Stimulated activated naive CD8-positive, alpha-beta T cell treated with anti-CD3 and anti-CD28 coated beads, Interleukin-15, Interleukin-2, amounts not matched to agents 100 U/mL and 50 U/mL, for 24 hours (primary cell): Measurements from ENCODE around the gene LCP1.
"Not testable (repeated sequence)": the region's sequence is repeated elsewhere in the genome, so short reads cannot be mapped to it uniquely, and the experiment has no call there.

Source experiments
- ATAC-seq: fragments of 150-1000 bp; cut with Tn5 transposase; one replicate; pipeline ENCODE4 v1.10.0; 2021
- DNase-seq: peaks from one replicate; pipeline ENCODE4 v3.0.0; 2021

LCP1 gene

DNA sequence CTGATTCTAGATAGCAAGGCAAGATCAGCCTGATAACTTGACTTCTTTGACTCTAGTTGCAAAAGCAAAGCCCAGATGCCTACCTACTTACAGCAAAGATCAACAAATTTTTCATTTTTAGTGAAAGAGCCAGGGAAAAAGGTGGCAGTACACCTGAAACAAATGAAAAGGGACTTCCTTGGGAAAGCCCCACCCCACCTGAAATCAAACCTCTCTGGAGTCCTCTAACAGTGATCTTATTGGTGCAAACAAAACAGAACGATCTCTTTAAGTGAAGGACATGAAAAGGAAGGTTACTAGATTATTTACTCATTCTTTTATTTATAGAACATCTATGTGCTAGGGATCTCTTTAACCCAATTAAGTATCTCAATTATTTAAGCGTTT, 507 bp upstream of the LCP1 start:
- no peak for ATAC-seq
- no peak for DNase-seq

DNA sequence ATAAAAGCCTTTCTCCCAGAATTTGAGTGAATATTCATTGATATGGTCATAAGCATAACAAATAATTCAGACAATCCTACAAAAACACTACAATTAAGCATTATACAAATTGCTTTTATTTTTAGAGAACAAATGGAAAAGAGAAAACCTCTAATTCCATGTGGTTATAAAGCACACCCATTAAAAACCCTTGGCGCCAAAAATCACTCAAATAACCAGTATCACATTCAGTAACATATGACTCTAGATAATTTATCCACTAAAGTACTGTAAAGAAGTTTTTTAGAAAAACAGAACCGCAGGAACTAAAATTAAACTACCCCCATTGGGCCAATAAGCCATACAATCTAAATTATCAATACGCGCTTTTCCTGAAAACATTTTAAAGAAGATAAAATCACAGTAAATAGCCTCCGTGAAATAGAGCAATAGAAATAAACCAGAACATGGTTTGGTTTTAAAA, 569 bp downstream of the LCP1 start:
- ATAC-seq (no peak), DNase-seq (no peak)

DNA sequence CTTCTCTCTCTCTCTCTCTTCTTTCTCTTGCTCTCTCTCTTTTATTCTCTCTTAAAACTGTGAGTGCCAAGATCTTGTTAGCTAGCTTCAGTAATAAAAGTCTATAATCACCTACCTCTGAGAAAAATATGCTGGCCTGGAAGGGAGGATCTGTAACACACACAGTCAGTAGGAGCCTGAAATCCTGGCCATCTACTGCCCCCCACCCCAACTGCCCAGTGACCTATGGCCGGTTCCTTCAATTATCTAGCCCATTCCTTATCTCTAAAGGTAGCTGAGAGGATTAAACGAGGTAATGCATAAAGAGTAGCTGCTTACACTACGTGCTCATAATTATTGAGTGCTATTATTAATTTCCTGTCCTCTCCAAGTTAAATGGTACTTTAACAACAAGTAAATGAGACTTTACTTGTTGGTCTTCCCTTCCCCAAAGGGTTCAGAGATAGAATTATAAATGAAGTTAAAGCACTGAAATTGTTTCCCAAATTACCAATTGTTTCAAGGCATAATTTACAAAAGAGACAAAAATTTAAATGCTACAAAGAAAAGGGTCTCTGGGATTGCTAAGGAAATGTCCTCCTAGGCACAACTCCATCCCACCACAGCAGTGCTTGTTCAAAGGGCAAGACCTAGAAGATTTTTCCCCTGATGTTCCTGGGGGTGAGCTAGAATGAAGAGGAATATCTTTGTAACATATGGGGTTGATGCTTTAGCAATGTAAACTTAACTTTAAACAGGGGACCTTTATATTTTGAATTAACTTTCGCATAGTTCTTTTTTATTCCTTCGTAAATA, 1.8 kb downstream of the LCP1 start:
- DNase-seq (no peak), ATAC-seq (no peak)

DNA sequence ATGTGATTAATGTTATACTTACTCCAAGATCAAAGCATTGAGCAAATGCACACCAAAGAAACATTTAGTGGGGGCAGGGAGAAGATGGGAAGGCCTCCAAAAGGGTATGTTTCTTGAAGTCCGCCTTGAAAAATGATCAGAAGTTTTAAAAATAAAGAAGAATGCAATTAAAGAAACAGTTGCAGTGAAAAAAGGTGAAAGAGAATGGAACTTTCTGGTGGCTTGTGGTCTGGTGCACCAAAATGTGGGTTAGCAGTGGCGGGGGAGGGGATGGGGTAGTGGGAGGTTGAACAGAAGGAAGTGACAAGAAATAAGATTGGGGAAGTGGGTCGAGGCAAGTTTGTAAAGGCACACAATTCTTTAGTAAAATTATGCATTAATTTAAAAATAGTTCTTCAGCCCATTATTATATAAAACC, 2.5 kb downstream of the LCP1 start:
- ATAC-seq (no peak), DNase-seq (peak; percentile 79)

DNA sequence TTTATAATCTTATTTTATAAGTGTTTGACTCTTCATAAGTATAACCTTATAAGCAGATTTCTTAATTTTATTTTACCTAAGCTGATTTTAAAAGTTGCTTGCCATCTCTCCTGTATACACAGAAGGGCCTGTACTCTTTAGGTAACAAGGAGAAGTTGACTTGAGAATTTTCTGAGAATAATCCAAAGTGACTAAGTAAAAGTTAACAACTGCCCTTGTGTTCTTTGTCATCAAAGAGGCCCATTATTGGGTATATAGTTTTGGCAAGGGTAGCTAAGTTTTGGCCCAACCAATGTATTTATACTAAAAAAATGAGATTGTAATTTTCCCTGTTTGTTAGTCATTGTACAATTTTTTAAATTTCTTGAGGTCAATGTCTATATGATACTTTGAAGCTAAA, 3.2 kb downstream of the LCP1 start:
- no peak for DNase-seq
- no peak for ATAC-seq

DNA sequence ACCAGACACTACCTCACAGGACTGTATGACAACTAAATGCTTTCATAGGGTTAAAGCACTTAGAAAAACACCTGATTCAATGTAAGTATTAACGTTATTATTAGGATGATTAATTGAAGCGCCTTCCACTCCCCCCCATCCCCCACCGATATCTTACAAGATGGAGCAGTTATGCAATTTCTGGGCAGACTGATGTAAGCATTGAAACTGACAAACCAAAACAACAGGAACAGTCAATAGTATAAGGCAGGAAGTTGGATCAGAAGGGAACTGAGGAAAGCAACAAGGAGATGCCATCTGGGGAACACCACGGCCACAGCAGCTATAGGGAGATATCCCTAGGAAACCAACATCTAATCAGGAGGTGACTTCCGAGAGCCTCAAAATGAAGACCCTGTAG, 3.8 kb downstream of the LCP1 start:
- DNase-seq (no peak), ATAC-seq (no peak)

DNA sequence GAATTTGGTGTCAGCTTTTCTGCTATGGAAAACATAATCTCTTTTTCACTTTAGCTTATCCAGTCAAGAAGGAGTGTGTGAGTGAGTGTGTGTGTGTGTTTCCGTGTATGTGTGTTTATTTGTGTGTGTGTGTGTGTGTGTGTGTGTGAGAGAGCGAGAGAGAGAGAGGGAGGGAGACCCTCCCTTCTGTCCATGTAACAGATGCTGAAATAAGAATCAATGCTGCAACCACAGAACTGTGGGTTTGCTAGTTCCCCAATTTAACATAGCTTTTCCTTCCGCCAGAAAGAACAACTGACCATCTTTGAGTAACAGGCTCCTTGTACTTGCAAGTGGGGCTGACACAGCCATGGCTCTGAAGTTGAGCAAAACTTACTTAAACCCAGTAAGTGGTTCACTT, 5.2 kb downstream of the LCP1 start:
- DNase-seq, result no peak
- ATAC-seq, result no peak

DNA sequence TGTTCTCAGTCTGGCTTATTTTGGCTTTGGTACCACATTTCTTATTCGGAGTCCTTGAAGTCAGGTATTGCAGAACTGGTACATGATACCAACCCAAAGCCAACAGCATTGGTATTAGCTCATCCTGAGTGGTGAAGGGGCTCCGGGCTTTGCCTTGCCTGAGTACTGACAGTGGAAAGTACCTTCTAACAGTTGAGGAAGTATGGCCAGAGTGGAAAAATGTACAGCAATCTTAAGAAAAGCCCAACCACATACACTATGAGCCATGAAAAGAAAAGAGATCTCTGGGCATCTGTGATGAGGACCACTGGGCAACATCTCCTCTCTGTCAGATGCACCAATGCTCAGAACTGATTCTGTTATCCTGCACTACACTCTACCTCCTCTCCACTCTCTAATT, 8.3 kb downstream of the LCP1 start:
- peak; percentile 77 for ATAC-seq
- DNase-seq, result peak; percentile 46

DNA sequence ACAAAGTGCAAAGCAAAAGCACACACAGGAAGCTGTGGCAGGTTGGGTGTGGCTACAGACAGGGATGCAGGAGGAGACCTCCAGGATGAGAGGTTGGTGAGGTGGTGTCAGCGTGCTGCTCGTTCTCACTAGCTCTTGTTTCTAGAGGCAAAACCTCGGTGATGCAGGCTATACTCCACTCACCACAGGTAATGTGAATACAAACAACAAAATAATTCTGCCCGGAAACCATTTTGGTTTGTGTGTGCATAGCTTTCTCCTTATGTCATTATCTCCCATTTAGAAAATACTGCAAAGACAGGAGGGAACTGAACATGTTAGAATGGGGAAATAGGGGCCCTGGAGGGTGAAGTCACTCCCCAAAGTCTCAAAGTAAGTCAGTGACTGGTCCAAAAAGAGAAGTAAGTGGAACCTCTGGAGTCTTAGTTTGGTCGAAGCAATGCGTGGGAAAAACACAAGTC, 9.4 kb downstream of the LCP1 start:
- peak; percentile 16 for ATAC-seq
- peak; percentile 53 for DNase-seq

DNA sequence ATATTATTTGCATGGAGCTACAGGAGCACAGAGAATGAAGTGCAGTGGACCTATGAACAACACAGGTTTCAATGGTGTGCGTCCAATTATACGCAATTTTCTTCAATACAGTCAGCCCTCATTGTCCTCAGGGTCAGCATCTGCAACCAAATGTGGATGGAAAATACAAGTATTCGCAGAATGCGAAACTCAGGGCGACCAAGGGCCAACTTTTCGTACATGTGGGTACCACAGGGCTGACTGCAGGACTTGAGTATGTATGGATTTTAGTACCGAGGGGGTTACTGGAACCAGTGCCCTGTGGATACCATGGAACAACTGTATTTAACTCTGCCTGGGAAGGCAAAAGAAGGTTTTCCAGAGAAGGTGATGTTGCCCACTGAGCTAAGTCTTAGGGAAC, 10.2 kb downstream of the LCP1 start:
- no peak for ATAC-seq
- DNase-seq, result no peak

DNA sequence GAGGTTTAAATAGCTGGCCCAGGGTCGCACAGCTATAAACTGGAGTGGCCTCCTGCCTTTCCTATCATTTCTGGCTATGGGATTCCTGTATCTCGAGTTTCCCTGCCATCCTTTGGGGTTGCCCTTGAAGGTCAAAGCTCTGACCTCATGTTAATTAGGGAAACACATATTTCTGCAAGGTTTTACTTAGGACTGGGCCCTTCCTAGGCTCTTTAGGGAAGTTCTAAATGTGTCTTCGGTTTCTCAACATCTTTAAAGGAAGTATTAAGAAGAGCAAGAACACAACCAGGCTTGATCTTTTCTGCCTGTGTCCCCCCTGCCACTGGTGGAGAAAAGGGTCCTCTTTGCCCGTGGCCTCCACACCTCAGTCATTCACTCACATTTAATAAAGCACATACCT, 10.8 kb downstream of the LCP1 start:
- DNase-seq (no peak), ATAC-seq (no peak)

DNA sequence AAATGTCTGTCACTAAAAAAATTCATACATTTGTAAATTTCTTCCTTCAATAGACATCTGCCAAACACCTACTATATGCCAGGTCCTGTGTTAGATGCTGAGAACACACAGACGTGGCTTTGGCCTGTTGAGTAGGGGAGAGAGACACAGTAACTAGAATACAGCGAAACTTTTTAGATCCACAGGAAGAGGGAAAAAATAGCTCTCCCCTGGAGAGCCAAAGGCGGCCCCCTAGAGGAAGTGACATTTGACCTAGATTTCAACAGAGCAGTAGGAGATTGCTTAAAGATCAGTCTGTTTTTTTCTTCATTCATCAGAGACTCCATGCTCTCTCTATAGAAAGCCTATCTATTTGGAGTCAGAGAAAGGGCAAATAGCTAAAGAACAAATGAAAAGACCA, 11.3 kb downstream of the LCP1 start:
- ATAC-seq (peak; percentile 7), DNase-seq (no peak)

DNA sequence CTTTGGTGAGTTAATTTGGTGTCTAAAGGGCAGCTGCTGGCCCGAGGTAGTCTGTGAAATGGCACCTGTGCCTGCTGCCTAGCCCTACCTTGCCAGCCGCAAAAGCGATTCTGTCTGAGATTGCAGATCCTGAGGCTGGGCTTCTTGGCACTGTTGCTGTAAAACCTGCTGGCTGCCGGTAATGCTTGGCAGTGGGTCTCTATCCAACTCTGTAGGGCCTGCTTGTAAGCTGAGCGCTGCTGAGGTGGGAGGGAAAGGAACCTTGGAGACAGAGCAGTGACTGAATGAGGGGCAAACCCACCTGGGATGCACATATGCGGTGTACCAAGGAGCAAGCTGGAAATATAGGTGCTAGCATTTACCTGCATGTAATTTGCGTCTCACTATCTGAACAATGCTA, 11.7 kb downstream of the LCP1 start:
- no peak for DNase-seq
- ATAC-seq, result no peak

DNA sequence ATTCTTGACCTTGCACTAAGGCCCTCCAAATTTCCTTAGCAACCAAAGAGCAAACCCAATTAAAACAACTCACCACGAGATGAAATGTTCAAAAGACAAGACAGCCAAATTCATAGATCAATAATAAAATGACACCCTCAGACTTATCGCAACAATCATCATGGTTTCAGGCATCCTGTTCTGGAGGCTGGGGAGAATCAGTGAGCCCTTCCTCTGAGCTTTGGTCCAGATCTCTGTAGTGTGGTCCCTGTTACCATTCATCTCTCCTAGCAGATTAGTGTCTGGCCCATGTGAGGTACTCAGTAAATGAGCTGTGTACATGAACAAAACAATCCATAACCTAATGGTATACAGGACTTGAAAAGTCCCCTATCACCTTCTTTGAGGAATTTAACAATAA, 12.2 kb downstream of the LCP1 start:
- ATAC-seq, result no peak
- DNase-seq, result no peak

DNA sequence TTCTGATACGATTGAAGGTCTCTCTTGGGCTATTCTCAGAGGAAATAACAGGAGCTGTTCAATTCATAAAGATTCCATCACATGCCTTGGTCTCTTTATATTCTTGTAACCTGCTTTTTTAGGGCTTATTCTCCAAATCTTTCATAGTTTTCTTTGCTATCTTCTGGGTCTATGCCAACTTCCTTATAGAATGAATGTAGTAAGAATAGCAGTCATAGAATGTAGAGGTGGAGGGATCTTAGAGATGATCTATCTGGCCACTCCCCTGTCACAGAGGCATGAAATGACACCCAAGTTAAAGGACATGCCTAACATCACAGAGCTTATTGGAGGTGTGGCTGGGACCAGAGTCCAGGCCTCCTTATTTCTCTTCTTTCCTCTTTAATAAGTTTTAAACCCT, 13.2 kb downstream of the LCP1 start:
- DNase-seq (no peak), ATAC-seq (peak; percentile 24)

DNA sequence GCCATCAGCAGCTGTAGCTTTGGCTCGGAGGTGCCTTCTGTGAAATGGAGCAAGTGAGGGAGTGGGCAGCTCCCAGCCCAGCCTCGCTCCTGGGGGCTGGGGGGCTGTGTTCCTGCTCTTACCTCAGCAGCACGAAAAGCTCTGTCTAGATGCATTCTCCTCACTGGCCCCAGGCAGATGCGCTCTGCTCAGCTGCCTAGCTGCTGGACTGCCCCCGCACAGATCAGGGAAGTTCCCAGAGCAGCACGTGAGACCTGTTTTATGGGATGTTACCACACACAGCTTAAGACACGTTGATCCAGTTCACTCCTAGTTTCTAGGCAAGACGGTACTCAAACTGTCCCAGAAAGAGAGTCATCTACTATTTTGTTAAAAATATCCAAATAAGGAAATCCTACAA, 13.6 kb downstream of the LCP1 start:
- ATAC-seq (peak; percentile 53), DNase-seq (peak; percentile 68)

DNA sequence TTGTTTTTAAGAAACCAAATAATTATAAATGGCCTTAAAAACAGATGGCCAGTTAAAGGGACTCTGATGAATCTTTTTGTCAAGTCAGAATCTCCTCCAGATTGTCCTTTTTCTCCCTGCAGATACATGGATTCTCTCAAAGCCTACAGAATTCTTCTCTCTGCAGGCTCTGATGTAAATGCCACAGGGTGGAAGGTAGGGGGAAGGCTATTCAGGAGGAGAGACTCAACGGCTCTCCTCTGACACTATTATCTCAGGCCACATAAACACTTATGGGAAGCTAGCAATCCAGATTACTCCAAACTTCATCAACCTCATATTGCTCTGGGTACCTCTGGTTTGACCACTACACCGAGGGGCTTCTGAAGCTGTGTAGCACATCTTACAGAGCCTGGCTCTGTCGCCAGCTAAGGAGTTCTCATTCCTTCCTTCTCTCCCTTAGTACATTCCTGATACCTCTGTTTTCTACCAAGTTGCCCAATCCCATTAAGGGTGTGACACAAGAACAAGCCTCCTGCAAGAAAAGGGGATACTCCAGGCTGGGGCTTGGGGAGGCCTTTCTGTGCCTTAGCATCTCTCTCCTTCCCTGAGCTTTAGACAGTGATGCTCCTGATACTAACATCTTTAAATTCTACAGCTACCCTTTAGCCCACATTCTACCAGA, 14.9 kb downstream of the LCP1 start:
- DNase-seq, result no peak
- ATAC-seq, result no peak

DNA sequence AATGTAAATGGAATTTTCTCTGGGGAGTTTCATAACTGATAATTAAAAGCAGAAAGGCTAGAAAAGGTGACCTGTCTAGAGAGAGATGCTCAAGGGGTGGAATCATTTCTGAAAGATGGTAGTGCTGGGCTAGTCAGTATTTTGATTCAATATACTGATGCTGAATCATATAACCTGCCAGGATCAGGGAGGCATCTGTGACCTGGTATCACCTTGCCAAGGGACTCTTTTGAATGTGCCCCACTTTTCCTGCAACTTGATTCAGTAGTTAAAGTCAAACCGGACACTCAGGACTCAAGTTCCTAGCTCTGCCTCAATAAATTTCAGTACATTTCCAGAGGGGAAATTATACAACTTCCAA, 15.8 kb downstream of the LCP1 start:
- DNase-seq, result no peak
- ATAC-seq, result peak; percentile 44

DNA sequence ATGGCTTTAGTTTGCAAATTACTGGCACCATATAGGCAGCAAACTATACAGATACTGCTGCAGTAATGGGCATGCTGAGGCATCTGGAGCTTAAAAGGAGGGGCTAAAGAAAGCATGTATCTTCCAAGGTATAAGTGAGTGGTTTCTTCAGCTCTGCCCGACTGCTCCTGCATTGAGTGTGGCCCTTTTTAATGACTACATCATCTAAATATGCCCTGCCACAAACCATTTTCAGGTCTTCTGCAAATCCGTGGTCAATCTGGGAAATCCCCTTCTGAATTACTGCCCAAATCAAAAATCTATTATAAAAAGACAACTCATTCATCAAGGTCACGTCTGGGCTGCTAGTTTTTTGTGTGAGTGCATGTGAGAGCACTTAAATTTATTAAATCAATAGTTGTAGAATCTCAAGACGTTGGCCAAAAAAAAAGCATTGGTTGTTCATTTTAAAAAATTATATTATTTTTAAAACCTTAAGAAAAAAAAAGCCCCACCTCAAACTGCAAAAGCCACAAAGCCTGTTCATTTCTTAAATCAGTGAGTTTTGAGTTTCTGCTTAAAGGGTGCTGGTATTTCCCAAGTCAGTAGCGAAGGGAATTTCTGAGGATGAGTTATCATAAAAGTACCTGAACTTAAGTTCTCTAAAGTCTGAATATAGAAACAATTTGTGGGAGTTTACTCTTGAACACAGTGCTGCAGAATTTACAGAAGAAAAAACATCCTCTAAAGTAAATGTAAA, 16.3 kb downstream of the LCP1 start:
- ATAC-seq, result peak; percentile 84
- DNase-seq, result peak; percentile 57

DNA sequence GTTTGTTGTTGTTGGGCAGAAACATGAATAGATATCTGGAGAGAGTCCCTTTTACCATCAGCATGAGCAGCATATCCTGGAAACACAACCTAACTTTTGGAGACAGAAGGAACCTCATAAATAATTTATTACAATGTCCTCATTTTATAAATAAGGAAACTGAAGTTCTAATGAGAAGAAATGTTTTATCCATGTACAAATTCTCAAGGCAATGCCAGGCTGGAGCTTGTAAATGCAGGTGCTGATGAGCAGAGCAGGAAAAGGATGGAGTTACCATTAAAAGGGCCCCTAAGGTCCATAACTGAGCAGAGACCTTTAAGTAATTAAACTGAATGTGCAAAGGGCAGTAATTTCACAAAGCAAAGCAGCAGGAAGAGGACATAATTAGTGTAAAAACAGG, 17.3 kb downstream of the LCP1 start:
- DNase-seq (no peak), ATAC-seq (no peak)

DNA sequence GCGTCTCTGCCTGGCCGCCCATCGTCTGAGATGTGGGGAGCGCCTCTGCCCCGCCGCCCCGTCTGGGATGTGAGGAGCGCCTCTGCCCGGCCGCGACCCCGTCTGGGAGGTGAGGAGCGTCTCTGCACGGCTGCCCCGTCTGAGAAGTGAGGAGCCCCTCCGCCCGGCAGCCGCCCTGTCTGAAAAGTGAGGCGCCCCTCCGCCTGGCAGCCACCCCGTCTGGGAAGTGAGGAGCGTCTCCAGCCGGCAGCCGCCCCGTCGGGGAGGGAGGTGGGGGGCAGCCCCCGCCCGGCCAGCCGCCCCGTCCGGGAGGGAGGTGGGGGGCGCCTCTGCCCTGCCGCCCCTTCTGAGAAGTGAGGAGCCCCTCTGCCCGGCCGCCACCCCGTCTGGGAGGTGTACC, 19.2 kb downstream of the LCP1 start:
- ATAC-seq, result not testable (repeated sequence)

DNA sequence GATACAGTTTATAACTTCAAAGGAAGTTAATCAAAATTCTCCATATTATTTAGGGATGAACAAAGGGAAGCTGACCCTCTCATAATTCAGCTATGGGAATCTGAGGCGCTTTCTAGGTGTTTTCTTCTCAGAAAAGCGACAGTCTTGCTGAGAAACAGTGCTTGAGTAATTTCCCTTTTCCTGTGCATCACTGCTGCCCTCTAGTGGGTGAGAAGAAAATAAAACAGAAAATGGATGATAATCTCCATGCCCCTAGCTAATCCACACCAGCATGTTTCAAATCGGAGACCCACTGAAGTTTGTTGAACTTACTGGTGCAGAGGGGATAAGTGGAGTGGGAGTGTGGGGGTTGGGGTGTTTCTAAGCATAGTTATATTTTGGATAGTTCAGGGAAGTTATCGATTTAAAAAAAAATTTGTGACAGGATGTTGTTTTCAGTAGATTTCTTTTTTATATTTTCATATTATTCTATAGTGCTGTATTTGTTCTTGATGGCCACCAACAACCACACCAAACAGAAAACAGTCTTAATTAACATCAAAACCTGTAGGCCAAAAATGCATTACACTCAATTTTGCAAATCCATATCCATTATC, 21.4 kb downstream of the LCP1 start:
- ATAC-seq, result peak; percentile 21
- DNase-seq, result no peak

More for the DNA sequence above, 19.2 kb downstream of the LCP1 start:
- not testable (repeated sequence) for DNase-seq

DNA sequence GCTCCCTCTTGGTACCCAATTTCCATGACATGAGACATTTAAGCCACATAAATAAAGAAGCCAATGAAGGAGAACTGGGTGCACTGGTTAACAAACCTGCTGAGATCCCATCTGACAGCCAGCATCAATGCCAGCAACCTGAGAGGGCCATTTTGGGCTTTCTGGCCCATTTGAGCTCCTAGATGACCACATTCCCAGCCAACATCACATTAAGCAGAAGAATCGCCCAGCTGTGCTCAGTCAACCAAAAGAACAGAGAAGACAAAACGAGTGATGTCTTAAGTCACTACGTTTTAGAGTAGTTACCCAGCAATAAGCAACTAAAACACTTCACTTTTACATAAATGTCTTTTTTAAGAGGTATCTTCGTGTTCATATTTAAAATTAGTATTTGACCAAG, 21.9 kb downstream of the LCP1 start:
- no peak for DNase-seq
- no peak for ATAC-seq
